DOHH2 (cell line): Measurements from ENCODE around the gene MMP23B.

Experiments
- EZH2phosphoT487 ChIP-seq: fragments of 200-600 bp; sonication (generic); IDR thresholded peaks from 2 replicates; pipeline ENCODE4 v1.6.1; 2017; ENCODE audit warnings: borderline replicate concordance, mild to moderate bottlenecking, antibody characterized with exemption, low read length, moderate library complexity, mixed read lengths
- TF ChIP-seq, protein P1 (sequence below): fragments of 200-600 bp; sonication (generic); IDR thresholded peaks from one replicate; pipeline ENCODE4 v1.5.1; 2014; ENCODE audit warnings: antibody characterized with exemption, mild to moderate bottlenecking, low read depth, low read length; ENCODE audit not compliant: poor library complexity, severe bottlenecking

- TF ChIP-seq, protein P1, sequence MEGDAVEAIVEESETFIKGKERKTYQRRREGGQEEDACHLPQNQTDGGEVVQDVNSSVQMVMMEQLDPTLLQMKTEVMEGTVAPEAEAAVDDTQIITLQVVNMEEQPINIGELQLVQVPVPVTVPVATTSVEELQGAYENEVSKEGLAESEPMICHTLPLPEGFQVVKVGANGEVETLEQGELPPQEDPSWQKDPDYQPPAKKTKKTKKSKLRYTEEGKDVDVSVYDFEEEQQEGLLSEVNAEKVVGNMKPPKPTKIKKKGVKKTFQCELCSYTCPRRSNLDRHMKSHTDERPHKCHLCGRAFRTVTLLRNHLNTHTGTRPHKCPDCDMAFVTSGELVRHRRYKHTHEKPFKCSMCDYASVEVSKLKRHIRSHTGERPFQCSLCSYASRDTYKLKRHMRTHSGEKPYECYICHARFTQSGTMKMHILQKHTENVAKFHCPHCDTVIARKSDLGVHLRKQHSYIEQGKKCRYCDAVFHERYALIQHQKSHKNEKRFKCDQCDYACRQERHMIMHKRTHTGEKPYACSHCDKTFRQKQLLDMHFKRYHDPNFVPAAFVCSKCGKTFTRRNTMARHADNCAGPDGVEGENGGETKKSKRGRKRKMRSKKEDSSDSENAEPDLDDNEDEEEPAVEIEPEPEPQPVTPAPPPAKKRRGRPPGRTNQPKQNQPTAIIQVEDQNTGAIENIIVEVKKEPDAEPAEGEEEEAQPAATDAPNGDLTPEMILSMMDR: no peak
- no peak for TF ChIP-seq EZH2phosphoT487
These were observed 31.8 kb upstream of the MMP23B start, which contains the start of gene FNDC10 for GRCh38 chr1:1599935-1600860.
